HFF-Myc (cell line): Measurements from ENCODE around the gene DCDC2C.

Experiments
- DNase-seq: peaks from one replicate; pipeline ENCODE4 v3.0.0-alpha.2; 2011; ENCODE audit warnings: low read depth; ENCODE audit errors: extremely low read depth
- H3K4me3 ChIP-seq: replicated peaks from 2 replicates; pipeline ENCODE4 v1.5.1; 2011; ENCODE audit warnings: low read depth, mild to moderate bottlenecking, control low read depth, low read length
- TF ChIP-seq, protein P1 (sequence below): IDR thresholded peaks from 2 replicates; pipeline ENCODE4 v1.5.1; 2012; ENCODE audit warnings: mild to moderate bottlenecking, low read depth, low read length, control low read depth; ENCODE audit errors: missing control alignments

The DCDC2C gene

DNA sequence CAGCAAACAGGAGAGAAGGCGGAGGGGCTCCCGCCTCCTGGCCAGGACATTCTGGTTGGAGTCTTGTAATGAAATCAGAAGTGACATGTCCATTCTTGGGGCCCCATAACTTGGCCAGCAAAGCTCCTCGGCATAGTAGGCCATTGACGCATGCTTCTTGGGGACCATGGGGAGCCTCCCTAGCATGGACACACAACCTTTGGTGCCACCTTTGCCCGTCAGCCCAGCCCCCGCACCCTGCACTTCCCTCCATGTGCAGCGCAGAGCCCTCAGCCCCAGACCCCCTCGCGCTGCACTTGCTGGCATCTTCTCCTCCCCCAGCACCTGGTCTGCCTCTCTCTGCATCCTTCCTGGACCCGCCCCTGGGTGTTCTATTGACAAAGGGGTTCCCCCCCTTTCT, 23.1 kb downstream of the DCDC2C start:
- H3K4me3 ChIP-seq, result no peak overlapping the region
- TF ChIP-seq, protein P1, sequence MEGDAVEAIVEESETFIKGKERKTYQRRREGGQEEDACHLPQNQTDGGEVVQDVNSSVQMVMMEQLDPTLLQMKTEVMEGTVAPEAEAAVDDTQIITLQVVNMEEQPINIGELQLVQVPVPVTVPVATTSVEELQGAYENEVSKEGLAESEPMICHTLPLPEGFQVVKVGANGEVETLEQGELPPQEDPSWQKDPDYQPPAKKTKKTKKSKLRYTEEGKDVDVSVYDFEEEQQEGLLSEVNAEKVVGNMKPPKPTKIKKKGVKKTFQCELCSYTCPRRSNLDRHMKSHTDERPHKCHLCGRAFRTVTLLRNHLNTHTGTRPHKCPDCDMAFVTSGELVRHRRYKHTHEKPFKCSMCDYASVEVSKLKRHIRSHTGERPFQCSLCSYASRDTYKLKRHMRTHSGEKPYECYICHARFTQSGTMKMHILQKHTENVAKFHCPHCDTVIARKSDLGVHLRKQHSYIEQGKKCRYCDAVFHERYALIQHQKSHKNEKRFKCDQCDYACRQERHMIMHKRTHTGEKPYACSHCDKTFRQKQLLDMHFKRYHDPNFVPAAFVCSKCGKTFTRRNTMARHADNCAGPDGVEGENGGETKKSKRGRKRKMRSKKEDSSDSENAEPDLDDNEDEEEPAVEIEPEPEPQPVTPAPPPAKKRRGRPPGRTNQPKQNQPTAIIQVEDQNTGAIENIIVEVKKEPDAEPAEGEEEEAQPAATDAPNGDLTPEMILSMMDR, result no peak
- no peak for DNase-seq

DNA sequence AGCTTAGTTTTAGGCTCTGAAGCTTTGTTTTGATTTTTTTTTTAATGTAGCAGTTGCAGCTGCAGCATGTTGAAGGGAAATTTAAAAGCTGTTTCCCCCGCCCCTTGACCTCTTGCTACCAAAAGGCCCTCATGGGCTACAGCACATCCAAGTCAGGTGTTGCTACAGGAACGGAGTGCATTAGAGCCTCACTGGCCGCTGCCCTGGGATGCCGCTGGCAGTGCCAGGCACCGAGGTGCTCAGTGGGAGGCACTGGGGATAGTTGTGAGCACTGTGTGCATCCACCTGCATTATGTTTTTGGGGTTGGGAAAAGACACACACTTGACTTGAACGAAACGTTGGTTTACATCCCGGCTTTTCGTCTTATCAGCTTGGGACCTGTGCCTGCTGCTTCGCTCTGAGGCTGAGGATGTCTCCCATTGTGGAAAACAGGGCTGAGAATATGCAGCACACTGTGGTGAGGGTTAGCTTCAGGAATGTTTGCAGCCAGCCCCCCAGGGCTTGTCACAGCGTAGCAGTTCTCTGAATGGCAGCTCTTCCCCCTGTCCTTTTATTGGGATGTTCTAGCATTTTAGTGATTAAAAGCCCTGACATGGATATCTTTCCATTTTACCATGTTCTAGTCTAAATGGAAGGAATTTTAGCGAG, 24.1 kb downstream of the DCDC2C start:
- DNase-seq, result no peak
- TF ChIP-seq, protein P1, result no peak
- H3K4me3 ChIP-seq, result no peak overlapping the region

DNA sequence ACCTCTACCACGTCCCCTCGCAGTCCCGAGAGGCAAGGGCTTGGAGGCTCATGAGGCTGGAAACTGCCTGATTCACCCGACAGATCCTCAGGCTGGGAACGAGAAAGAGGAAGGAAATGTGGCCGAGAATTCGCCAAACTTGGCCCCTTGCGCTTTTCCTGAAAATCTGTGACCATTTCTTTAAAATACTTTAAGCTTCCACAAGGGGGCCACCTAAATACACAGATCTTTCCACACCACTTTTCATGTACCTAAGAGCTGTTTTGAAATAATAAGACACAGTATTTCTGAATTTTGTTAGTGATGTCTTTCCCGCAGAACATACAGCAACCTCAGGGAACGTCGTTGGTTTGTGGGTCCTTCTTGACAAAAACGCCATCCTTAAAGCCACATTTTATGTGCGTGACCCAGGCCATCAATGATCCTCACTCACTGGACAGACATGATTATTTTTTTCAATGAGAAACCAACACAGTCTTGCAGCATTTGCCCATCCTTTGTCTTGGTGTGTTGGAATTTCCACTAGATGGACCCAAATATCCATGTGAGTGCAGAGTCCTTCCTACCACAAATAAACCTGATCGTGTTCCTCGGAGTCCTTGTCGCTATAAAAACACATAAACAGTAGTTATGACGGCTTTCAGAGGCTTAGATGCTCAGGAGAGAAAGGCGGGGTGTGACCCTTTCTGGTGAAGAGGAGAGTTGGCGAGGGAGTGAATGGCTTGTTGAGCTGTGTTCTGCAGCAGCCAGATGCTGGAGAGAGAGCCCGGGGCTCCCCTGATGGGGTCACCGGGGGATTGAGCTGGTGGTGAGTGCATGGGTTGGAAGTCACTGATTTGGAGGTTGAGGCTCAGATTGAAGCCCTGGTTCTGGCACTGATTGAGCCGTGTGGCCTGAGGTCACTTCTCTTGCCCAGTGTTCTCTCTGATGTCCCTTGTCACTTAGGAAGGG, 25.0 kb downstream of the DCDC2C start:
- no peak overlapping the region for H3K4me3 ChIP-seq
- TF ChIP-seq, protein P1, result peak; percentile 42
- no peak for DNase-seq

DNA sequence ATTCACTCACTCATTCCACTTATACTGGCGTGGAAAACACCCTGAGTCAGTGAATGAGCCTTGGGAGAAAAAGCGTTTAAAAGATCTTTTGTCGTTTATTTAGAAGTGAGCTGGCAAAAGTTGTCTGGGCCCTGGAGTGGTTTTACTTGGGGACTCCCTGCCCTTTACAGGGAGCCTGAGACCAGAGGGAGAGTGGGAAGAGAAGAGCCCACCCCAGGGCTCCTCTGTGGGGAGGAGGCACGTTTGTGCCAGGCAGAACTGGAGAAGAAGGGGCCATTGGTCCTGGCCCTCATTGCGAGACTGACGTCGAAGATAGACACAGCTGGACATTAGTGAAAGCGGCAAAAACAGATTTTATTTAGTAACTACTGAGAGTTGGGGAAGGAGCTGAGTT, 25.7 kb downstream of the DCDC2C start:
- TF ChIP-seq, protein P1, result no peak
- no peak for DNase-seq
- no peak overlapping the region for H3K4me3 ChIP-seq

DNA sequence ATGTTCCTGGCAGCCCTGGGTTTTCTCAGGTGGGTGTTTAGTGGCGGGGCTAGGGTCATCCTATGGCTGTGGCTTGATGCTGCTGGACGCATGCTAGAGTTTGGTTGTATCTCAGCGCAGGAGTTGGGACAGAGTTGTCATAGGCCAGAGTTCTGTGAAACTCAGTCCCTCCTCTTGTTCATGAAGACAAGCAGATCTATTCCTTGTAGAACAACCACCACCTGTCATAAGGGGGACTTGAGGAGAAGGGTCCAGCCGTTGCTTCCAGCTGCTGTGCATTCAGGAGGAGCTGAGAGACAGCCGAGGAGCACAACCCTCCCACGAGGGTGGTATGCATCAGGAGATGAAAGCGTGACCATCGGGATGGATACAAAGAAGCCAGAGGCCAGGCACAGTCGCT, 26.4 kb downstream of the DCDC2C start:
- DNase-seq, result no peak
- no peak overlapping the region for H3K4me3 ChIP-seq
- TF ChIP-seq, protein P1, result no peak

DNA sequence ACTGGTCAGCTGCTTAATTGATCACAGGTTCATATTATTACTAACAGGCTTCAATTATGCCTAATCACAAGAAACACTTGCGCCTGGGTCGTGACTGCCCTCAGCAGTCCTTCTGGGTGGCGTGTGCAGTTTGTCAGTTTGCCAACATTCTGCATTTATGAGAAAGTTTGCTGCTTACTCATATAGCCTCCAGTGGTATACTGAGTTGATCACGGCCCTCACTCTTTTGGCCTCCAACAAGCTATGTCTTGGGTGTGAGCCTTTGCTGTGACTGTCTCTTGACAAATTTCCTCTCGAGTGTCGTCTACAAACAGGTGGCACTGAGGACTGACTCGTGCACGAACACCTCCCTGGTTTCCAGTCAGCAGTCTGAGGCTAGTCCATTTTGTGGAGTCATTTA, 27.3 kb downstream of the DCDC2C start:
- TF ChIP-seq, protein P1, result no peak
- H3K4me3 ChIP-seq, result no peak overlapping the region
- DNase-seq, result no peak
